Activated naive CD8-positive, alpha-beta T cell treated with anti-CD3 and anti-CD28 coated beads, Interleukin-2, amount 50 U/mL, for 16 hours (primary cell): Measurements from ENCODE around the gene ZNF117.
"Not testable (repeated sequence)": the region's sequence is repeated elsewhere in the genome, so short reads cannot be mapped to it uniquely, and the experiment has no call there.

Experiments used
- DNase-seq: peaks from one replicate; pipeline ENCODE4 v3.0.0-alpha.2; 2020; ENCODE audit warnings: low read depth, low spot score

ZNF117 gene

DNA sequence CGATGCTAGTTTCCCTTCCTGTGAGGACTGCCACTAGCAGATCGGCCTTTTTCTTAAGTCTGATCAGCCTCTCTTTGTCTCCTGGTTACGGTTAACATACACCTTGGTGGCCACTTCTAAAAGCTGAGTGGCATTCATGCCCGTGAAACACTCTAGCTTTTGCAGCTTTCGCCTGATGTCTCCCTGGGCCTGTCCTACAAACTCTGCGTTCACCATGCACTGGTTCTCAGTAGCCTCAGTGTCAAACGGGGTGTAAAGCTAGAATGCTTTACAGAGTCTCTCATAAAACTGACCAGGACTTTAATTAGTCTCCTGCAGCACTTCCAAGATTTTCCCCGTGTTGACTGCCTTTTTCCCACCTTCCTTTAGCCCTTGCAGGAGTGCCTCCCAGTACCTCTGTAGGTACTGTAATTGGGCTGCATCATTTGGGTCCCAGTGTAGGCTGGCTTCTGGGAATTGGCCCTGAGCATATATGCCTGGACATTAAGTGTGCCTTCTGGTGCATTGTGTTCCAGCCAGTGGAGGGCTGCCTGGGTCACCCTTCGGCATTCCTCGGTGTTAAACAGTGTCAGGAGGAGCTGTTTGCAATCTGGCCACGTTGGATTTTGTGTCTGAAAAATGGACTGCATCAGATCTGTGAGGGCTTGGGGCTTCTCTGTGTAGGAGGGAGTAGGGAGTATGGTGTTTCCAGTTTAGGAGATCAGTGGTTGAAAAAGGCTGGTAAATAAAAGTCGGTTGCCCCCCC lies 6.5 kb upstream of the ZNF117 start:
- DNase-seq, result no peak

DNA sequence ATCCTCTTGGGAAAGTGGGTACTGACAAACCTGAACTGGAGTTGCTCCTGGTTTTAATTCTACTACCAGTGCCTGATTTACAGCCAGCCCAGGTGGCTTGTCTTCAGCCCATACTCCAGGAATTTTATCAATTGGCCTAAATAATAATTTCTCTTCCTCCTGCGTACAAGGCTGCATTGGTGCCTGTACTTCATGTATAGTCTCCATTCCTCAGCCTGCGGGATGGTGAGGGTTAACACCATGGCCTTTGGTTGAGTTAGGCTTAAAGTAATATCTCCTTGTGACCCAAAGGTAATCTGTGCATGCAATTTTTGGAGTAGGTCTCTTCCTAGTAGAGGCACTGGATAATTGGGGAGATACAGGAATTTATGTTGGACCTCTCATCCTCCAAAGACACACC lies 5.5 kb upstream of the ZNF117 start:
- DNase-seq, result no peak

DNA sequence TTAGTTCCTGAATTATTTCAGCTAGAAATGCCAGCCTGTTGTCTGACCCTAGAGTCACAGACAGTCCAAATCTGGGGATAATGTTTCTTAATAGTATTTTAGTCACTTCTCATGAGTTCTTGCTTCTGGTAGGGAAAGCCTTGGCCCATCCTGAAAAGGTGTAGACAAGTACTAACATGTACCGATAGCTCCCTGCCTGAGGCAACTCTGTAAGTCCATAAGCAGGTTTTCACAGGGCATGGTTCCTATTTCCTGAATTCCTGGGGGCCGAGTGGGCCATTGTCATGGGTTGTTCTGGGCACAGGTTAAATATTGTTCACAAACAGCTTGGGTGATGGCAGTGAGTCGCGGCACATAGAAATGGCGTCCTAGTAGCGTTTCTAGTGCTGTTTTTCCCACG lies 3.1 kb upstream of the ZNF117 start:
- DNase-seq, result no peak

DNA sequence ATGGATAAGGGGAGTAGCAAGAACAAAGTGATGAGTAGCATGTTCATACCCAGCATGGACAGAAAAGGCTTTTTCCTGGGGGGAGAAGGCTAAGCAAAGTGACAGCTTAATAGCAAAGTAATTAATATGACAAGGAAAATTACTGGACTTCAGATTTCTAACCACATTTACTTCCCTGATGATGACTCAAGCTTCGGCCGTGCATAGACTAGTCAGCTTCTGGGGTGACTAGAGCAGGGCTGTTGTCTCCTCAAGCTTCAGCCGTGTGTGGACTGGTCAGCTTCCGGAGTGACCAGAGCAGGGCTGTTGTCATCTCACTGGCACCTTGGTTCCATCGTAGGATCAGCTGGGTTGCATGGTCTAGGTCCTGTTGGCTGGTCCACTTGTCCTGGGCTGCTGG lies 2.1 kb upstream of the ZNF117 start:
- no peak for DNase-seq

DNA sequence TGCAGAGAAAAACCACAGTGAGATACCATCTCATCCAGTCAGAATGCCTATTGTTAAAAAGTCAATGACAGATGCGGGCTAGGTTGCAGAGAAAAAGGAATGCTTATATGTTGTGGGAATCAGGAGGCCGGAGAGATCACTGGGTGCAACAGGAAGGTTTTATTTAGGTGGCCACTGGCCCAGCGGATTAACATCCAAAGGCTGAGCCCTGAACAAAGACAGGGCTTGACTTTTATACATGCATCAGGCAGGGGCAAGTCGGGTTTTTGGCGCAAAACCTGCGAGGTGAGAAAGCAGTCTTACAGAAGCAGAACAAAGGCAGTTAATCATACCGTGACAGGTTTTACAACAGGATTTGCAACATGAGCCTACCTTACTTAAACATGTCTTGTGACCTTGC lies 620 bp downstream of the ZNF117 start:
- no peak for DNase-seq

DNA sequence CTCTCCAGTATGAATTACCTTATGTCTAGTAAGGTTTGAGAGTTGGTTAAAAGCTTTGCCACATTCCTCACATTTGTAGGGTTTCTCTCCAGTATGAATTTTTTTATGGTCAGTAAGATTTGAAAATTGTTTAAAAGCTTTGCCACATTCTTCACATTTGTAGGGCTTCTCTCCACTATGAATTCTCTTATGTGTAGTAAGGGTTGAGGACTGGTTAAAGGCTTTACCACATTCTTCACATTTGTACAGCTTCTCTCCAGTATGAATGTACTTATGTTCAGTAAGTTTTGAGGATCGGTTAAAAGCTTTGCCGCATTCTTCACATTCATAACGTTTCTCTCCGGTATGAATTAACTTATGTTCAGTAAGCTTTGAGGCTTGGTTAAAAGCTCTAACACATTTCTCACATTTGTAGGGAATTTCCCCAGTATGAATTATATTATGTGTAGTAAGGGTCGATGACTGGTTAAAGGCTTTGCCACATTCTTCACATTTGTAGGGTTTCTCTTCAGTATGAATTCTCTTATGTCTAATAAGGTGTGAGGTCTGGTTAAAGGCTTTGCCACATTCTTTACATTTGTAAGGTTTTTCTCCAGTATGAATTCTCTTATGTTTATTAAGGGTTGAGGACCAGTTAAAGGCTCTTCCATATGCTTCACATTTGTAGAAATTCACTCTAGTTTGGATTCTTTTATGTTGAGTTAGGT lies 12.2 kb downstream of the ZNF117 start:
- DNase-seq, result no peak

DNA sequence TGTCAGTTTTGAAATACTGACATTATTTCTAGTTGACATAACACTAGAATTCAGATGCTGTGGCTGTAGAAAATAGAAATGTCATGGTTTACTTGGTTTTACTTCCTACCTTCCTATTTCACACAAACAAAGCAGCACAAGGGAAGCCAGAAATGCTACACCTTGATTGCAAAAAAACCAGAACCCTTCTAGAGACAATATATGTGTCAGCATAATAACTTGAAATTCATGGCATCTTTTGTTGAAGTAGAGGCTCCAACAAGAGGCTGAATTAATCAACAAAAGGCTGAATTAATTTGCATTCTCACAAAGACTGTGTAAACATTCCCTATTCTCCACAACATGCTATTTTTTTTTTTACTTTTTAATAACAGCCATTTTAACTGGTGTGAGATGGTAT lies 25.2 kb downstream of the ZNF117 start:
- no peak for DNase-seq

DNA sequence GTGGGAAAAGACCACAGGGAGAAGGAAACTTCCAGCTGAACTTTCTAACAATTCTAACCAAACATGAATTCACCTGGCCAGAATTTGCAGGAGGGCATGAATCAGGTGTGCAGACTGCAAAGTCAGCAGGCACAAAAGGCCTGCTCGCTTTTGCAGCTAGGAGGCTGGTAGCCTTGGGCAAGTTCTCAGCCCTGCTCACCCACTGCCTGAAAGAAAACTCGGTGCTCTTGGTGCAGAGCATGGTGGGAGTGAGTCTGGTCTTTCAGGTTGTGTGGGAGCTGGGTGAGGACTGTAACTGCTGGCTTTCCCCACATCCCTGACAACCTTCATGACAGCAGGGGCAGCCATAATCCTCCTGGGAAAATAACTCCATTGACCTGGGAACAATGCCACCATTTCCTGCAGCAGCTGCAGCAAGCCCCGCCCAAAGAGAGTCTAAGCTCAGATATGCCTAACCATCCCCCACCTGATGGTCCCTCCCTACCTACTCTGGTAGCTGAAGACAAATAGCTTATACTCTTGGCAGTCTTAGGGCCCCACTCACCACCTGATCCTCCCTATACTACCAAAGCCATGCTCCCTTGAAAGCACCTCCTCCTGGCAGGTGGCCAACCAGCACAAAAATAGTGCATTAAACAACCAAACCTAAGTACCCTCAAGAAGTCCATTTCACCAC lies 31.6 kb downstream of the ZNF117 start:
- no peak for DNase-seq

DNA sequence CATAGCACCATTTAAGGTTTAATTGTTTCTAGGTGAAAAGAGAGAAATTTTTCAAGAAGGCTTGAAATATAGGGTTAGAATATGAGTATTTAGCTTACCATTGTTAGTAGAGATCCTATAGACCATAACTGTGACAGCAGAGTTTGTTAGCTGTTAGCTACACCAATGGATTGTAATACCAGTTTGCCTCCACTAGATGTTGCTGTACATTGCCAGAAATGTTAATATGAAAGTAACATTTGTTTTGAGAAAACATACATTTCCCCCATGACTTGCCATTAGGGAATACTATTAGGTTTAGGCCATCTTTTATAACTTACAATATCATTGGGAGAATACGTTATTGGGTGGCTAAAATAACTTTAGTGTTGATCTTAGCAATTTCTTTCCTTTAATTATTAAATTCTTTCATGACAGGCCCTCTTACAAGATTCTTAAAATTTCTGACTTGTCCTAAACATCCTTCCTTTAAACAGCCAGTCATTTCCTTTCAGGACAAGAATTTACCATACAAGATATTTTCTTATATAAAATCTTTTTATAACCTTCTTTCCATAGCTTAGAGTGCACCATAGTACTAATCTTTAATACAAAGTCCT lies 39.5 kb downstream of the ZNF117 start:
- no peak for DNase-seq

DNA sequence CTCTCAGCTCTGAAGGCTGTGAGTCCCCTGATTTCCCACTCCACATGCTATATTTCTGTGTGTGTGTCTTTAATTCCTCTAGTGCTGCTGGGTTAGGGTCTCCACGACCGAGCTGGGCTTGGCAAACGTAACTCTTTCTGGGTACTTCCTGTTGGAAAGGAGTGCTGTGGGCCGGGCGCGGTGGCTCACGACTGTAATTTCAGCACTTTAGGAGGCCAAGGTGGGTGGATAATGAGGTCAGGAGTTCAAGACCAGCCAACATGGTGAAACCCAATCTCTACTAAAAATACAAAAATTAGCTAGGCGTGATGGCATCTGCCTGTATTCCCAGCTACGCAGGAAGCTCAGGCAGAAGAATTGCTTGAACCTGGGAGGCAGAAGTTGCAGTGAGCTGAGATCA lies 40.2 kb downstream of the ZNF117 start:
- not testable (repeated sequence) for DNase-seq

DNA sequence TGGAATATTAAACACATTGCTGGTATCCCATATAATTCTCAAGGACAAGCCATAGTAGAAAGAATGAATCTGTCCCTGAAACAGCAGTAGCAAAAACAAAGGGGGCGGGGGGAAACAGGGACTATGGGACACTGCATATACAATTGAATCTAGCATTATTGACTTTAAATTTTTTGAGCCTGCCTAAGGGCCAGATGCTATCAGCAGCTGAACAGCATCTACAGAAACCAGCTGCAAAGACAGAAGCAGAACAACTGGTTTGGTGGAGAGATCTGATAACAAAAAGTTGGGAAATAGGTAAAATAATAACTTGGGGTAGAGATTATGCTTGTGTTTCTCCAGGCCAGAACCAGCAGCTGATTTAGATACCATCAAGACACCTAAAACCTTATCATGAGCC lies 42.1 kb downstream of the ZNF117 start:
- not testable (repeated sequence) for DNase-seq

DNA sequence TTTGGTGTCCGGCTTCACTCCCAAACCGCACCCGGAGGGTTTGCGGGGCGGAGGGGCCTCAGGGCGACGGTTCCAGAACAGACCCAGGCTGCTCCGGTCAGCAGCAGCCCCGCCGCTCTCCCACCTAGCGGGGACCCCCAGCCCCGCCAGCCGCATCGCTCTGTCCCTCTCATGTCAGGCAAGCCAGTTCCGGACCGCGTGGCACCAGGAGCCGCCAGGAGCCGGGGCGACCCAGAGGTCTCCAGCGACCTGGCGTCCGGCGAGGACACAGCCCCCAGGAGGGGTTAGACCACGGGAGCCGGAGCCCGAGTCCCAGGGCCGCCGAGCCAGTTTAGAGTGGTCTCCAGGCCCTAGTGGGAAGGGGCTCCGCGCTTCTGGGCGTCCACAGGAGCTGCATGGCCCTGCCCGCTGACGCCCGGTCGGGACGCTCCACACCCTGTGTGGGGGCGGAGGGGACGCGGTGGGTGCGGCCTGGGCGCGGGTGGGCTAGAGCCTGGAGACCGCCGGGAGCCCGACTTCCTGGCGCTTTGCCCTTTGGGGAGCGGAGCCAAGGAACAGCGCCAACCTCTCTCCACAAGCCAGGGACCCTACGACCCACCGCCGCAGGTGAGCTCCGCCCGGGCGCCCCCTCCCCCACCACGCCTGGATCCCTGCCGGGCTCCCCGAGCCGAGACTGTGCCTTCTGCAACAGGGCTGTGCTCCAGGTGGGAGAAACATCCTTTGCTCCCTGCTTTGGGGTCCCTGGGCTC lies 43.4 kb downstream of the ZNF117 start:
- no peak for DNase-seq

DNA sequence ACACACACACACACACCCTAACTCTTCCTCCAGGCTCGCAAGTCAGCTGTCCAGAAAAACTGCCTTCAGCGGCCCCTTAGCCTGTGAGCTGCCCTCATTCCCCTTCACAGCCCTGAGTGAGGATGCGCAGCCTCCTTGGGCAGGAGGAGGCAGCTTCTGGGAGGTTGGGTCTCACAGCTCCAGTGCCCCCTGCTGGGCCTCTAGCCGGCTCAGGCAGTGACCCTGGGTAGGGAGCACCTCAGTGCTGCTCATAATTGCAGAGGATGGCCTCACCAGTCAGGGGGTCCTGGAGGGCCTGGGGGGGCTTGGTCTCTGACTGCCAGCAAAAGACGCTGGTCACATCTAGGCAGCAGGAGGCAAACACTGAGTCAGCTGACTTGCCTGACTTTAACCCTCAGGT lies 44.1 kb downstream of the ZNF117 start:
- DNase-seq, result no peak

DNA sequence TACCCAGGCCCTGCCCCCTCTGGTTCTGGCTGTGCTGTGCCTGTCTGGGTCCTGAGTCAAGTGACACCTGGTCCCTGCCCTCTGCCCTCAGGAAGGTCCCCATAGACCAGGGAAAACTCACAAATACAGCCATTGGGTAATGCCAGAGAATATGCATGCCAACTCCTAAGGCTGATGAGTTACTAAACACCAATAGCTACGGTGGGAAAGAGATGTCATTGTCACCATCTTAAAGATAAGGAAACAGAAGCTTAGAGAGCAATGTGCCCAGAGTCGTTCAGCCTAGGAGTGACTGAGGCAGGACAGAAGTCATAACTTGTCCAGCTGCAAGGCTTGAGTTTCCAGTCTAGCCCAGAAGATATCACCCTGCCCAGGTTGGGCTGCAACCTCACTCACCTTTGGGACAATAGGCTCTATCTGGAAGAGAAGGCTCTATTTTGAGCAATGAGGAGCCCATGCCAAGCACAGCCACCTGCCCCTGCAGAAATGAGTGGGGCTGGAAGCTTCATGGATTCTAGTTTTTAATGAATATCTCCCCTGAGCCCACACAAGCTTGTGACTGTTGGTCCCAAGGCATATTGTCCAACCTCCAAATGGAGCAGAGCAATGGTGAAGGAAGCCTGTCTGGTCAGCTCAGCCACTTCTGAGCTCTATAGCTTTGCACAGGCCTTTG lies 45.2 kb downstream of the ZNF117 start:
- DNase-seq, result no peak

DNA sequence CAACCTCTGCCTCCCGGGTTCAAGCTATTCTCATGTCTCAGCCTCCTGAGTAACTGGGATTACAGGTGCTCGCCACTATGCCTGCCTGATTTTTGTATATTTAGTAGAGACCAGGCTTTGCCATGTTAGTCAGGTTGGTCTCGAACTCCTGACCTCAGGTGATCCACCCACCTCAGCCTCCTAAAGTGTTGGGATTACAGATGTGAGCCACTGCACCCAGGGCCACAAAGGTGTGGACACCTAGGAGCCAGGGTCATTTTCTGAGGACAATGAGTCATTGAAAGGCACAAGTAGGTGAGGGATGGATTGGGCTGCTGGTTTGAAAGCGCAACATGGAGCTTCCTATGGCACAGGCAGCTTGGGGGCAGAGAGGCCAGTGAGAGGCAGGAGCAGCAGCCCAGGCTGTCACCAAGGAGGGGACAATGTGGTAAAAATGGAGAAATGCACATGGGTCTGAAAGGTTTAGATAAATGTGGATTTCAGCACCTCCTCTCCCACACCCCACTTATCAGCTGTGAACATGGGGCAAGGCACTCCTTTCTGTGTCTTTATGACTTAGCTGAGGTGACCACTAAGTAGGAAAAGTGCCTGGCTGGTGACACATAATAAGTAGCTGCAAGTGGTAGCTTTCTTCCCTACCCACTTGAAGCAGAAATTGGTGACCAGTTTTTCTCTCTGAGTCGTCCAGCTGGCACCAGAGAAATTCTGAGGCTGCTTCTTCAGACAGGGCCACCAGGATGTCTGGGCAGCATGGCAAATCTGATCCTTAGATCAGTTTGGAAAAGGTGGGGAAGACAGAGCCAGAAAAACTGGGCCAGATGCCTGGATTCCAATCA lies 46.0 kb downstream of the ZNF117 start:
- DNase-seq, result not testable (repeated sequence)

DNA sequence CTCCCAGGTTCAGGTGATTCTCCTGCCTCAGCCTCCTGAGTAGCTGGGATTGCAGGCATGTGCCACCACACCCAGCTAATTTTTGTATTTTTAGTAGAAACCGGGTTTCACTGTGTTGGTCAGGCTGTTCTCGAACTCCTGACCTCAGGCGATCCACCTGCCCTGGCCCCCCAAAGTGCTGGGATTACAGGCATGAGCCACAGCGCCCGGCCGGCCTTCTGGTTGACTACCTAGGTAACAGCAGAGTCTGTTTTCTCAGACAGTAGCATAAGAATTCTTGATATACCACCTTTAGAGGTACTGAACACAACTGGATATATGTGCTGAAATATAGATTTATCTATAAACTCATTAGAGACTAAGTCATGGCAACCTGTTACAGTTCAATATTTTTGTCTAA lies 50.8 kb downstream of the ZNF117 start:
- DNase-seq, result not testable (repeated sequence)

DNA sequence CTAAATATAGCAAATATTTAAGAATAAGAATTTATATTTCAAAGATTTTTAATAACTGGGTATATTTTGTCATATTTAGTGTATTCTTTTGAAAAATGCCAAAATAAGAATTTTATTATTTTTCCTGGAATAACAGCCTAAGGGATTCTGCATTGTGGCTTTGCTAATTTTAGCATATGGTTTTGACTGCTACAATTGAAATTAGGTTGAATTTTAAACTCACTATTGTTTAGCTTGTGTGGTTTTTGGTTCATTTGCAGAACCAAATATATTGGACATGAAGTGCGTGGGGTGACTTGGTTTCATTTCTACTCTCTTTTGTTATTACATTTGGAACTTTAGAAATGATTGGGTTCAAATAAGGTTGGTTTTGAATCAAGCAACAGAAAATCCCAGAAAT lies 52.3 kb downstream of the ZNF117 start:
- DNase-seq, result no peak

DNA sequence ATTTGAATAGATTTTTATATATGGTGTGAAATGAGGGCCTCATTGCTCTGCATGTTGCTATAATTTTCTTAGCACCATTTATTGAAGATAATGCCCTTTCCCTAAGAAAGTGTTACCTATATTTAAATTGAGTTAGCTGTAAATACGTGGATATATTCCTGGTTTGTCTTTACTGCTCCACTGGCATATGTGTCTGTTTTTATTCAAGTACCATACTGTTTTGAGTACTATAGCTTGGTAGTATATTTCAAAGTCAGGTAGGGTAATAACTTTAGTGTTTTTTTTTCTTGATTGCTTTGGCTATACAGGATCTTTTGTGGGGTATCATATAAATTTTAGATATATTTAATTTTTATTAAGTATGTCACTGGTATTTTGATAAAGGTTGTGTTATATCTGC lies 56.4 kb downstream of the ZNF117 start:
- no peak for DNase-seq

DNA sequence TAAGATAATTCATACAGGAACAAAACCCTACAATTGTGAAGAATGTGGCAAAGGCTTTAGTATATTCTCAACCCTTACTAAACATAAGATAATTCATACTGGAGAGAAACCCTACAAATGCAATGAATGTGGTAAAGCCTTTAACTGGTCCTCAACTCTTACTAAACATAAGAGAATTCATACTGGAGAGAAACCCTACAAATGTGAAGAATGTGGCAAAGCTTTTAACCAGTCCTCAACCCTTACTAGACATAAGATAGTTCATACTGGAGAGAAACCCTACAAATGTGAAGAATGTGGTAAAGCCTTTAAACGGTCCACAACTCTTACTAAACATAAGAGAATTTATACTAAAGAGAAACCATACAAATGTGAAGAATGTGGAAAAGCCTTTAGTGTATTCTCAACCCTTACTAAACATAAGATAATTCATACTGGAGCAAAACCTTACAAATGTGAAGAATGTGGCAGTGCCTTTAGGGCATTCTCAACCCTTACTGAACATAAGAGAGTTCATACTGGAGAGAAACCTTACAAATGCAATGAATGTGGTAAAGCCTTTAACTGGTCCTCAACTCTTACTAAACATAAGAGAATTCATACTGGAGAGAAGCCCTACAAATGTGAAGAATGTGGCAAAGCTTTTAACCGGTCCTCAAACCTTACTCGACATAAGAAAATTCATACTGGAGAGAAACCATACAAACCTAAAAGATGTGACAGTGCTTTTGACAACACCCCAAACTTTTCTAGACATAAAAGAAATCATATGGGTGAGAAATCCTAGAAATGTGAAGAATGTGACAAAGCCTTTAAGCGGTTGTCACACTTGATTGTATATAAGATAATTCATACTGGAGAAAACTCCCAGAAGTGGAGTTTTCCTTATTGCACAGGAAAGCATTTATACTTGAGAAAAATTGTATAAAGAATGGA lies 62.3 kb downstream of the ZNF117 start:
- DNase-seq, result not testable (repeated sequence)
